ENCODE measurements around the gene TRAF5. TPM values are rescaled to one million over a fixed set of nuclear protein-coding genes. Genes with fewer than 3 reads are reported as not detected.

TRAF5 gene
- total and polyA plus RNA-seq, 2 donors (not counting 3 experiments of a cell fraction or from before 2014, with no cell fraction given) = 8.5 to 17.6 TPM

DNA sequence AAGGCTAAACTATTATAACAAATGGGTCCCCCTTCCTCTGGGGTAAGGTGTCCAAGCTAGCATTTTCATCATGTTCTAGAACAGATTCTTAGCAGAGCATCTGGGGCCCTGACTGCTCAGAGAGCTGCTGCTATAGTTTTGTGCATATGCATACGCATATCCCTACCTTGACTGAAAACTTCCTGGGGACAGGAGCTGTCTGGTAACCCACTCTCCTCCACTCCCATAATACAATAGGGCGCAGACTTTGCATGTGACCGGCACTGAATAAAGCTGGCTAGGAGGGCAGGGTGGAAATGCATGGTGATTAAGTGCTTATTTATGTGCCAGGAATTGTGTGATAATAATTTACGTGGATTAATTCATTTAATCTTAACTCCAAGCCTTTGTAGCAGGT, 11.6 kb downstream of the TRAF5 start:
- no peak overlapping the region for H3K4me3 ChIP-seq (replicated peaks in 1 of 3; ENCODE audit: insufficient read depth in 1 of 3, low read depth in 1 of 3, low read length in 3 of 3)
- FAIRE-seq (no peak), DNase-seq (ENCODE audit: low read depth, low spot score) (no peak)
- H3K4me2 ChIP-seq (ENCODE audit: insufficient read depth, low read length) = no peak overlapping the region
- no peaks in the 10 kb centered on the region for H3K9me3 ChIP-seq (replicated peaks; ENCODE audit: control insufficient read depth, insufficient read depth, low read length)
- H3K9ac ChIP-seq (replicated peaks; ENCODE audit: extremely low read depth, insufficient read depth, low read length) = no peak overlapping the region
- TF ChIP-seq, protein P1, sequence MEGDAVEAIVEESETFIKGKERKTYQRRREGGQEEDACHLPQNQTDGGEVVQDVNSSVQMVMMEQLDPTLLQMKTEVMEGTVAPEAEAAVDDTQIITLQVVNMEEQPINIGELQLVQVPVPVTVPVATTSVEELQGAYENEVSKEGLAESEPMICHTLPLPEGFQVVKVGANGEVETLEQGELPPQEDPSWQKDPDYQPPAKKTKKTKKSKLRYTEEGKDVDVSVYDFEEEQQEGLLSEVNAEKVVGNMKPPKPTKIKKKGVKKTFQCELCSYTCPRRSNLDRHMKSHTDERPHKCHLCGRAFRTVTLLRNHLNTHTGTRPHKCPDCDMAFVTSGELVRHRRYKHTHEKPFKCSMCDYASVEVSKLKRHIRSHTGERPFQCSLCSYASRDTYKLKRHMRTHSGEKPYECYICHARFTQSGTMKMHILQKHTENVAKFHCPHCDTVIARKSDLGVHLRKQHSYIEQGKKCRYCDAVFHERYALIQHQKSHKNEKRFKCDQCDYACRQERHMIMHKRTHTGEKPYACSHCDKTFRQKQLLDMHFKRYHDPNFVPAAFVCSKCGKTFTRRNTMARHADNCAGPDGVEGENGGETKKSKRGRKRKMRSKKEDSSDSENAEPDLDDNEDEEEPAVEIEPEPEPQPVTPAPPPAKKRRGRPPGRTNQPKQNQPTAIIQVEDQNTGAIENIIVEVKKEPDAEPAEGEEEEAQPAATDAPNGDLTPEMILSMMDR (IDR thresholded peaks at IDR 0.05; ENCODE audit: extremely low read depth in 1 of 2, insufficient read depth in 1 of 2, low read depth in 1 of 2, low read length in 2 of 2) = no peak
- TF ChIP-seq POLR2A (IDR thresholded peaks at IDR 0.05; ENCODE audit: low read depth, low read length) (no peak), EZH2 (IDR thresholded peaks at IDR 0.05; ENCODE audit: borderline replicate concordance, low read depth, low read length, severe bottlenecking) (no peak), FOS (IDR thresholded peaks at IDR 0.05; ENCODE audit: borderline replicate concordance, insufficient read depth, low read length) (no peak), JUN (IDR thresholded peaks at IDR 0.05; ENCODE audit: borderline replicate concordance, insufficient read depth, insufficient read length, low read depth) (no peak), GATA2 (IDR thresholded peaks at IDR 0.05; ENCODE audit: insufficient read depth, insufficient read length, low read depth, low read length) (no peak), MYC (IDR thresholded peaks at IDR 0.05; ENCODE audit: low read depth, low read length) (no peak), POLR2AphosphoS5 (IDR thresholded peaks at IDR 0.05; ENCODE audit: insufficient read depth, low read depth, low read length) (no peak)
- TF ChIP-seq, protein P2, sequence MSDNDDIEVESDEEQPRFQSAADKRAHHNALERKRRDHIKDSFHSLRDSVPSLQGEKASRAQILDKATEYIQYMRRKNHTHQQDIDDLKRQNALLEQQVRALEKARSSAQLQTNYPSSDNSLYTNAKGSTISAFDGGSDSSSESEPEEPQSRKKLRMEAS (IDR thresholded peaks at IDR 0.05; ENCODE audit: insufficient read depth, insufficient read length) = no peak
- H3K36me3 ChIP-seq (ENCODE audit: control insufficient read depth in 2 of 2, extremely low read depth in 1 of 2, insufficient read depth in 2 of 2, low read length in 2 of 2) = no peaks in the 10 kb centered on the region
- CTCF ChIA-PET = interaction anchor here (0.8 to 2.0 kb wide), 4 partner anchors 11 to 138 kb away, joined by 3 to 5 read pairs (median 3); no protein-coding TSS in a partner anchor
- no peaks in the 10 kb centered on the region for H3K9me1 ChIP-seq (replicated peaks; ENCODE audit: control insufficient read depth, extremely low read depth, insufficient read depth, low read length)
- H3K4me1 ChIP-seq (ENCODE audit: control insufficient read depth, extremely low read depth, insufficient read depth, low read length) = peaks cover 9% of the 10 kb centered on the region
- dilution Hi-C loops (cut with MboI; ENCODE audit: extremely low pct_ligation_motif_present, low sequenced_read_pairs) = no loop called here
- H4K20me1 ChIP-seq (replicated peaks; ENCODE audit: control insufficient read depth, extremely low read depth, insufficient read depth, low read length) = no peaks in the 10 kb centered on the region
- H2AFZ ChIP-seq (ENCODE audit: low read depth, low read length) = no peak overlapping the region
- no TSS peak for BruUV-seq (replicated peaks)
- intact Hi-C loops (cut with micrococcal nuclease) = no loop called here
- no peaks in the 10 kb centered on the region for H3K27me3 ChIP-seq (ENCODE audit: control insufficient read depth in 2 of 2, insufficient read depth in 2 of 2, low read length in 2 of 2)
- H3K27ac ChIP-seq (ENCODE audit: insufficient read depth, low read depth, low read length) = no peak overlapping the region
- POLR2A ChIA-PET = no interaction called here
- H3K79me2 ChIP-seq (ENCODE audit: control insufficient read depth, insufficient read depth, low read length) = no peaks in the 10 kb centered on the region

Measured in endothelial cell of umbilical vein (primary cell).